ENCODE data around the gene SLC6A17.

Gene SLC6A17

GRCh38 chr1:110243146-110243545 is 92.9 kb downstream of the SLC6A17 start:
- ATAC-seq = no peak

GRCh38 chr1:110243574-110243973 is 93.3 kb downstream of the SLC6A17 start:
- peak; percentile 17 to 53 for ATAC-seq

GRCh38 chr1:110245876-110246620 is 95.8 kb downstream of the SLC6A17 start:
- no peak for ATAC-seq

GRCh38 chr1:110248746-110249145 is 98.5 kb downstream of the SLC6A17 start:
- no peak for ATAC-seq

GRCh38 chr1:110249256-110249655 is 99.0 kb downstream of the SLC6A17 start:
- ATAC-seq = no peak

- ATAC-seq = no peak
Measured at GRCh38 chr1:110250008-110250407, 99.7 kb downstream of the SLC6A17 start.

- no peak for ATAC-seq
Measured at GRCh38 chr1:110250749-110251148, 100.5 kb downstream of the SLC6A17 start.

All from activated CD4-positive, CD25-positive, alpha-beta regulatory T cell treated with anti-CD3 and anti-CD28 coated beads, Interleukin-2, amount 50 U/mL, for 24 hours (primary cell).